WTC11 (cell line): ENCODE measurements around the gene DSTYK. TPM values are rescaled to one million over a fixed set of nuclear protein-coding genes. Genes with fewer than 3 reads are reported as not detected.

Experiments
- ATAC-seq: fragments of 200-7000 bp; cut with Tn5 transposase; 2 replicates; pipeline ENCODE4 v1.10.0; 2021; ENCODE audit warnings: mild to moderate bottlenecking, moderate library complexity
- CTCF ChIA-PET: fragments of 300-600 bp; sonication (Branson Sonifier 250); formaldehyde crosslinking; loops from one replicate; lab custom pipeline; 2021; ENCODE audit warnings: antibody characterized with exemption; lab: Charles Lee
- POLR2A ChIA-PET: fragments of 350-600 bp; sonication (Branson Sonifier 250); formaldehyde crosslinking; loops from one replicate; lab custom pipeline; 2021; ENCODE audit warnings: antibody characterized with exemption; lab: Charles Lee
- DNase-seq: peaks from one replicate; pipeline ENCODE4 v3.0.0; 2021; ENCODE audit warnings: low spot score
- H3K27ac Mint-ChIP-seq: 2 replicates; pipeline ENCODE4 v1.8.0; 2021; ENCODE audit warnings: mixed read lengths
- H3K27me3 Mint-ChIP-seq: 2 replicates; pipeline ENCODE4 v1.8.0; 2021; ENCODE audit warnings: low read depth, mild to moderate bottlenecking, moderate library complexity, mixed read lengths
- H3K36me3 Mint-ChIP-seq: 2 replicates; pipeline ENCODE4 v1.8.0; 2021; ENCODE audit warnings: mixed read lengths
- H3K4me1 Mint-ChIP-seq: 2 replicates; pipeline ENCODE4 v1.8.0; 2022; ENCODE audit warnings: mixed read lengths
- H3K4me3 Mint-ChIP-seq: 2 replicates; pipeline ENCODE4 v1.8.0; 2021; ENCODE audit warnings: mild to moderate bottlenecking, moderate library complexity, mixed read lengths
- H3K9me3 Mint-ChIP-seq: 2 replicates; pipeline ENCODE4 v1.8.0; 2021; ENCODE audit warnings: mixed read lengths
- CTCF ChIP-seq: fragments of 200-600 bp; IDR thresholded peaks from 2 replicates; pipeline ENCODE4 v1.8.0; 2022; ENCODE audit warnings: antibody characterized with exemption
- MXD4 ChIP-seq: fragments of 250-450 bp; sonication (Bioruptor Pico); IDR thresholded peaks from 2 replicates; pipeline ENCODE4 v1.8.0; 2021; ENCODE audit warnings: mild to moderate bottlenecking, moderate library complexity, borderline replicate concordance
- NFE2L1 ChIP-seq: sonication (generic); formaldehyde crosslinking; IDR thresholded peaks from 2 replicates; pipeline ENCODE4 v1.8.1; 2023; ENCODE audit warnings: missing genetic modification reagents
- NR1H2 ChIP-seq: sonication (generic); formaldehyde crosslinking; IDR thresholded peaks from 2 replicates; pipeline ENCODE4 v1.9.0; 2021; ENCODE audit warnings: mild to moderate bottlenecking, moderate library complexity, missing genetic modification reagents
- RELA ChIP-seq: sonication (generic); formaldehyde crosslinking; IDR thresholded peaks from 2 replicates; pipeline ENCODE4 v1.8.1; 2022; ENCODE audit warnings: missing genetic modification reagents, mild to moderate bottlenecking, borderline replicate concordance
- SOX15 ChIP-seq: fragments of 250-450 bp; sonication (Bioruptor Pico); IDR thresholded peaks from 2 replicates; pipeline ENCODE4 v1.9.0; 2021; ENCODE audit warnings: mild to moderate bottlenecking
- ZNF263 ChIP-seq: sonication (generic); formaldehyde crosslinking; IDR thresholded peaks from 2 replicates; pipeline ENCODE4 v1.8.1; 2022; ENCODE audit warnings: low read depth, mild to moderate bottlenecking, moderate library complexity, missing genetic modification reagents
- total RNA-seq: library from RNA; stranded (reverse); gene quantifications from 3 replicates; pipeline ENCODE4 v1.2.3, GENCODE V29; 2021
- TF ChIP-seq, protein P1 (sequence below): sonication (generic); formaldehyde crosslinking; conservative IDR thresholded peaks from 2 replicates; pipeline ENCODE4 v1.8.1; 2022; ENCODE audit warnings: mild to moderate bottlenecking, missing genetic modification reagents
- TF ChIP-seq, protein P2 (sequence below): sonication (generic); formaldehyde crosslinking; IDR thresholded peaks from 2 replicates; pipeline ENCODE4 v1.8.1; 2023; ENCODE audit warnings: mild to moderate bottlenecking, missing genetic modification reagents, moderate library complexity
- TF ChIP-seq, protein P3 (sequence below): sonication (generic); formaldehyde crosslinking; conservative IDR thresholded peaks from 2 replicates; pipeline ENCODE4 v1.8.1; 2023; ENCODE audit warnings: mild to moderate bottlenecking, low read depth, missing genetic modification reagents, moderate library complexity

DSTYK gene
- total RNA-seq, 1 experiment from 2014 or later = 11.6 TPM

DNA sequence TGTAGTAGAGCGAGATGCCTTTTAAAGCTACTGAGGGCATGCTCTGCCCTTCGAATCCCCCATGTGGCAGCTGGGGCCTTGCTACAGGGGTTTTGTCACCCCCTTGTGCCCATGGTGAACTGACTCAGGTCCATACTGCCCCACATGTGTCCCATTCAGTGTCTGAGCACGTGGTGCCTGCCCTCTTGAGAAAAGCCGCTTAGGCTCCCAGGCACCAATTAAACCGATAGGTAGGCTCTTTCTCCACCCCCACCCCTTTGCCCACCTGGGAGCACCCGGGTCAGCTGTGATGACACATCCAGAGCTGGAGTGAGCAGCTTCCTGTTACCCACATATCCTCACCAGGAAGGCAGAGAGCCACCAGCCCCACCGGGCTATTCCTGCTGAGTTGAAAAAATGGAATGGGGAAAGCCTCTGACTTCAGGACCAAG, 46.8 kb upstream of the DSTYK start:
- no peak for TF ChIP-seq CTCF
- H3K27ac Mint-ChIP-seq = no peak overlapping the region
- no peak overlapping the region for H3K4me3 Mint-ChIP-seq
- ChIA-PET CTCF (interaction anchor here (0.6 to 6.7 kb wide), 12 partner anchors 13 to 334 kb away, joined by 3 to 166 read pairs (median 4); partner anchors contain the start of gene TMCC2), POLR2A (interaction anchor here (1.1 to 2.0 kb wide), 2 partner anchors 31 to 53 kb away, joined by 5 to 6 read pairs; partner anchors contain the start of gene TMCC2)
- no peak for ATAC-seq
- DNase-seq = no peak
- H3K36me3 Mint-ChIP-seq = no peaks in the 10 kb centered on the region
- H3K9me3 Mint-ChIP-seq = no peaks in the 10 kb centered on the region
- no peaks in the 10 kb centered on the region for H3K27me3 Mint-ChIP-seq
- H3K4me1 Mint-ChIP-seq = peaks cover 32% of the 10 kb centered on the region

GRCh38 chr1:205257735-205258134, 46.2 kb upstream of the DSTYK start:
- CTCF ChIA-PET = interaction anchor here (0.6 to 6.7 kb wide), 13 partner anchors 11 to 334 kb away, joined by 3 to 166 read pairs (median 8); partner anchors contain the start of gene TMCC2
- ATAC-seq (no peak), DNase-seq (no peak)
- TF ChIP-seq NFE2L1 = no peak
- no peak for TF ChIP-seq SOX15
- TF ChIP-seq, protein P1, sequence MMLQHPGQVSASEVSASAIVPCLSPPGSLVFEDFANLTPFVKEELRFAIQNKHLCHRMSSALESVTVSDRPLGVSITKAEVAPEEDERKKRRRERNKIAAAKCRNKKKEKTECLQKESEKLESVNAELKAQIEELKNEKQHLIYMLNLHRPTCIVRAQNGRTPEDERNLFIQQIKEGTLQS (CRISPR knock-in tag) = no peak
- TF ChIP-seq MXD4 (CRISPR knock-in tag) = no peak
- Mint-ChIP-seq H3K4me3 (no peak overlapping the region), H3K27me3 (no peaks in the 10 kb centered on the region), H3K27ac (peak overlapping the region; percentile 1; the same call in 1 of the 2 replicates), H3K4me1 (peaks cover 28% of the 10 kb centered on the region), H3K36me3 (no peaks in the 10 kb centered on the region), H3K9me3 (no peaks in the 10 kb centered on the region)
- POLR2A ChIA-PET = interaction anchor here (2.0 kb wide), 1 partner anchor 30 kb away, joined by 6 read pairs; the partner anchor contains the start of gene TMCC2

DNA sequence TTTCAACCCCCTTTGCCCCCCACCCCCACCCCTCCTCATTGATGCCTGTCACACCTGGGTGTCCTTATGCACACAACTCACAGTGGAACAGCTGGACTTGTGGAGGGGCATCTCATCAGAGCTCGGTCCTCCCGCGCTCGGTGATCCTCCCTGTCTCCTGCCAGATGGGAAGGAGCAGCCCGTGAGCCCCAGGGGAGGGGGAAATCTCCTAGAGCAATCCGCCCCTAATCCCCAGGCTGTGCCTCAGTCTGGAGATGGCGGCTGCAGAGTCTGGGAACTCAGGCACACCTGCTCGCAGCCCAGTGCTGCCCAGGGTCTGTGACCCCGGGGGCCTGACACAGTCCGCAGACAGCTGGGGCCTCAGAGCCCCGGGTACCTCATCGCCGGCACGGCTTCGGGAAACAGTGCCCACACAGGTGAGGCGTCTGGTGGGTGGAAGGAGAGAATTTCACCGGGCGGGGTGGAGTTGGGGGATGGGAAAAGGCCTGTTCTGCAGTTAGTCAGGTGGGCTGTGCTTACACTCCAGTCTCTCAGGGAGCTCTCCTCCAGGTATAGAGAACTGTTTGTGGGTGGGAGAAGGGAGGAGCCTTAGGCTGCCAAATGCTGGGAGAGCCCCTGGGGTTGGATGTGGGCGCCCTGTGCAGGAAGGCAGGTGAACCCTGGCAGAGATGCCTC, 45.6 kb upstream of the DSTYK start:
- ChIA-PET POLR2A (interaction anchor here (0.5 to 0.9 kb wide), 2 partner anchors 27 to 44 kb away, joined by 3 to 5 read pairs; no protein-coding TSS in a partner anchor), CTCF (interaction anchor here (0.5 to 6.7 kb wide), 36 partner anchors 9 to 424 kb away, joined by 3 to 166 read pairs (median 6); partner anchors contain the start of genes RBBP5, SLC45A3 and TMCC2)
- no peaks in the 10 kb centered on the region for H3K9me3 Mint-ChIP-seq
- TF ChIP-seq ZNF263 (CRISPR knock-in tag) (no peak), NR1H2 (CRISPR knock-in tag) (no peak), RELA (CRISPR knock-in tag) (no peak)
- TF ChIP-seq, protein P2, sequence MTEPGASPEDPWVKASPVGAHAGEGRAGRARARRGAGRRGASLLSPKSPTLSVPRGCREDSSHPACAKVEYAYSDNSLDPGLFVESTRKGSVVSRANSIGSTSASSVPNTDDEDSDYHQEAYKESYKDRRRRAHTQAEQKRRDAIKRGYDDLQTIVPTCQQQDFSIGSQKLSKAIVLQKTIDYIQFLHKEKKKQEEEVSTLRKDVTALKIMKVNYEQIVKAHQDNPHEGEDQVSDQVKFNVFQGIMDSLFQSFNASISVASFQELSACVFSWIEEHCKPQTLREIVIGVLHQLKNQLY (CRISPR knock-in tag) = no peak
- TF ChIP-seq, protein P3, sequence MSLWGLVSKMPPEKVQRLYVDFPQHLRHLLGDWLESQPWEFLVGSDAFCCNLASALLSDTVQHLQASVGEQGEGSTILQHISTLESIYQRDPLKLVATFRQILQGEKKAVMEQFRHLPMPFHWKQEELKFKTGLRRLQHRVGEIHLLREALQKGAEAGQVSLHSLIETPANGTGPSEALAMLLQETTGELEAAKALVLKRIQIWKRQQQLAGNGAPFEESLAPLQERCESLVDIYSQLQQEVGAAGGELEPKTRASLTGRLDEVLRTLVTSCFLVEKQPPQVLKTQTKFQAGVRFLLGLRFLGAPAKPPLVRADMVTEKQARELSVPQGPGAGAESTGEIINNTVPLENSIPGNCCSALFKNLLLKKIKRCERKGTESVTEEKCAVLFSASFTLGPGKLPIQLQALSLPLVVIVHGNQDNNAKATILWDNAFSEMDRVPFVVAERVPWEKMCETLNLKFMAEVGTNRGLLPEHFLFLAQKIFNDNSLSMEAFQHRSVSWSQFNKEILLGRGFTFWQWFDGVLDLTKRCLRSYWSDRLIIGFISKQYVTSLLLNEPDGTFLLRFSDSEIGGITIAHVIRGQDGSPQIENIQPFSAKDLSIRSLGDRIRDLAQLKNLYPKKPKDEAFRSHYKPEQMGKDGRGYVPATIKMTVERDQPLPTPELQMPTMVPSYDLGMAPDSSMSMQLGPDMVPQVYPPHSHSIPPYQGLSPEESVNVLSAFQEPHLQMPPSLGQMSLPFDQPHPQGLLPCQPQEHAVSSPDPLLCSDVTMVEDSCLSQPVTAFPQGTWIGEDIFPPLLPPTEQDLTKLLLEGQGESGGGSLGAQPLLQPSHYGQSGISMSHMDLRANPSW (CRISPR knock-in tag) = no peak
- no peak overlapping the region for H3K4me3 Mint-ChIP-seq
- no peaks in the 10 kb centered on the region for H3K36me3 Mint-ChIP-seq
- no peak overlapping the region for H3K27ac Mint-ChIP-seq
- ATAC-seq (no peak), DNase-seq (no peak)
- peaks cover 22% of the 10 kb centered on the region for H3K4me1 Mint-ChIP-seq
- no peaks in the 10 kb centered on the region for H3K27me3 Mint-ChIP-seq
